Right ventricle myocardium inferior (tissue), 1 donor: ENCODE results near the gene RPTOR. TPM values are rescaled to one million over a fixed set of nuclear protein-coding genes. Genes with fewer than 3 reads are reported as not detected.
A peak's percentile ranks its signal among the peaks of the same experiment; 100 is the strongest.

Experiments used
- ATAC-seq: fragments of 200-7000 bp; cut with Tn5 transposase; one replicate; pipeline ENCODE4 v1.9.1; 2020; ENCODE audit warnings: mild to moderate bottlenecking, moderate library complexity
- DNase-seq: peaks from one replicate; pipeline ENCODE4 v3.0.0; 2021; ENCODE audit errors: missing footprints
- intact Hi-C: fragments of 100-400 bp; cut with DNase I; formaldehyde crosslinking; loops from one replicate; pipeline ENCODE4 v1.11.0; 2022
- total RNA-seq: library from RNA; stranded (reverse); fragmentation: NEBNext Ultra II Directional; extraction: Animal tissue kit (Norgen Biotek cat#: 25700); gene quantifications from one replicate; pipeline ENCODE4 v1.2.1, GENCODE V29; 2021
- donor health status: DM: no; HTN: yes; CAD: no; lungs with severe emphysema.

RPTOR gene
- total RNA-seq, 1 donor from 2014 or later = 18.8 TPM

- ATAC-seq = no peak
- intact Hi-C loops = loop anchor here (10.0 kb wide), 1 partner anchor 445 kb away; no protein-coding TSS in a partner anchor
- DNase-seq = peak; percentile 20
Observed at GRCh38 chr17:80899402-80900268, 355.0 kb downstream of the RPTOR start.

GRCh38 chr17:80901319-80901718 is 356.7 kb downstream of the RPTOR start:
- intact Hi-C loops = no loop called here
- ATAC-seq (no peak), DNase-seq (no peak)

- intact Hi-C loops = no loop called here
- DNase-seq = no peak
- ATAC-seq = peak; percentile 37
Observed at GRCh38 chr17:80902197-80902962, 357.7 kb downstream of the RPTOR start.

- ATAC-seq (no peak), DNase-seq (no peak)
- intact Hi-C loops = no loop called here
Observed at GRCh38 chr17:80902963-80903611, 358.4 kb downstream of the RPTOR start.

GRCh38 chr17:80904036-80904753 is 359.6 kb downstream of the RPTOR start:
- DNase-seq (no peak), ATAC-seq (no peak)
- intact Hi-C loops = no loop called here

GRCh38 chr17:80905586-80906230 is 361.1 kb downstream of the RPTOR start:
- DNase-seq (no peak), ATAC-seq (no peak)
- intact Hi-C loops = no loop called here

- DNase-seq = no peak
- ATAC-seq = peak; percentile 10
- intact Hi-C loops = no loop called here
Observed at GRCh38 chr17:80906364-80907259, 362.0 kb downstream of the RPTOR start.

- DNase-seq = peak; percentile 48
- ATAC-seq = no peak
- intact Hi-C loops = no loop called here
Observed at GRCh38 chr17:80907281-80907680, 362.6 kb downstream of the RPTOR start.

GRCh38 chr17:80908211-80908610 is 363.6 kb downstream of the RPTOR start:
- intact Hi-C loops = no loop called here
- no peak for ATAC-seq
- DNase-seq = no peak

- intact Hi-C loops = no loop called here
- peak; percentile 45 for DNase-seq
Observed at GRCh38 chr17:80908776-80909175, 364.1 kb downstream of the RPTOR start.

GRCh38 chr17:80909635-80910034 is 365.0 kb downstream of the RPTOR start:
- no peak for ATAC-seq
- DNase-seq = no peak
- intact Hi-C loops = no loop called here

More at GRCh38 chr17:80908776-80909175, 364.1 kb downstream of the RPTOR start:
- no peak for ATAC-seq

- intact Hi-C loops = no loop called here
- DNase-seq (no peak), ATAC-seq (no peak)
Observed at GRCh38 chr17:80910043-80910442, 365.4 kb downstream of the RPTOR start.

- intact Hi-C loops = no loop called here
- DNase-seq (no peak), ATAC-seq (no peak)
Observed at GRCh38 chr17:80912476-80912875, 367.8 kb downstream of the RPTOR start.

- intact Hi-C loops = no loop called here
- ATAC-seq (no peak), DNase-seq (no peak)
Observed at GRCh38 chr17:80913928-80914821, 369.5 kb downstream of the RPTOR start.

GRCh38 chr17:80916246-80916645 is 371.6 kb downstream of the RPTOR start:
- intact Hi-C loops = no loop called here
- no peak for ATAC-seq
- DNase-seq = no peak
